Adrenal gland (tissue), 12 donors: ENCODE measurements around the gene C6orf47. TPM values are rescaled to one million over a fixed set of nuclear protein-coding genes. Genes with fewer than 3 reads are reported as not detected.

ENCODE experiments used
- DNase-seq, 7 donors: peaks; one replicate each; pipeline ENCODE4 v3.0.0-alpha.2; 2019 to 2020
- H3K27ac ChIP-seq, 5 donors: fragments of 200-600 bp; sonication (generic) in 4 of 5; 1 replicate in 3 of 5; 2 replicates in 2 of 5; pipeline versions ENCODE4 v1.5.1 to v1.8.0; 2016 to 2020; ENCODE audit warnings: mild to moderate bottlenecking in 1 of 5
- H3K27me3 ChIP-seq: fragments of 200-600 bp; 2 replicates; pipeline ENCODE4 v1.8.0; 2021
- H3K36me3 ChIP-seq, 2 donors: fragments of 200-600 bp; replicated peaks in 1 of 2; 1 replicate in 1 of 2; 2 replicates in 1 of 2; pipeline versions ENCODE4 v1.5.1 to v1.8.0; 2018 to 2022
- H3K4me1 ChIP-seq, 2 donors: fragments of 200-600 bp; replicated peaks in 1 of 2; 1 replicate in 1 of 2; 2 replicates in 1 of 2; pipeline versions ENCODE4 v1.5.1 to v1.8.0; 2018 to 2021
- H3K4me3 ChIP-seq, 4 donors: fragments of 200-600 bp; sonication (generic) in 3 of 4; one replicate each; pipeline ENCODE4 v1.5.1; 2016 to 2018
- H3K9me3 ChIP-seq, 3 donors: fragments of 200-600 bp; sonication (generic) in 1 of 3; replicated peaks in 1 of 3; 1 replicate in 2 of 3; 2 replicates in 1 of 3; pipeline versions ENCODE4 v1.5.1 to v1.8.0; 2016 to 2021
- POLR2A ChIP-seq, 2 donors: fragments of 450-650 bp; IDR thresholded peaks; one replicate each; pipeline ENCODE4 v1.6.1; 2017; ENCODE audit warnings: antibody characterized with exemption in 2 of 2, mild to moderate bottlenecking in 2 of 2, moderate library complexity in 1 of 2
- WGBS, 4 donors: extraction: QIAGEN DNeasy Blood & Tissue Kit in 2 of 4; methylation state at CpG; one replicate each; pipeline versions ENCODE4 v1.1.5 to v1.1.7; 2013 to 2017; 5-methylcytosine and 5-hydroxymethylcytosine counted together
- intact Hi-C, 2 donors: fragments of 100-400 bp; cut with DNase I; formaldehyde crosslinking; loops; one replicate each; pipeline versions ENCODE4 v1.14.1 to v1.15.0; 2022 to 2023
- polyA plus RNA-seq, 3 donors: library from polyadenylated mRNA; stranded (reverse); fragments of 200-250 nt in 2 of 3; fragments of 350-450 nt in 1 of 3; fragmentation: Illumina TruSeq in 1 of 3; extraction: RNeasy Lipid Tissue Mini Kit (QIAGEN cat#74804) in 1 of 3; gene quantifications; one replicate each; pipeline ENCODE4 v1.2.3, GENCODE V29; 2013 to 2014
- total RNA-seq, 9 donors: library from RNA; depleted of rRNA in 4 of 9; stranded (reverse); fragments of >200 nt in 4 of 9; fragments of 120-200 nt in 1 of 9; fragmentation: NEBNext Ultra II Directional in 1 of 9; extraction: Animal tissue kit (Norgen Biotek cat#: 25700) in 1 of 9; gene quantifications; one replicate each; pipeline versions ENCODE4 v1.1.0 to v1.2.4, GENCODE V29; 2013 to 2023
- TF ChIP-seq, protein P1 (sequence below), 6 experiments: fragments of 450-650 bp in 4 of 6; fragments of 200-600 bp in 2 of 6; sonication (generic) in 1 of 6; IDR thresholded peaks; 1 replicate in 5 of 6; 2 replicates in 1 of 6; pipeline versions ENCODE4 v1.5.1 to v1.8.0; 2016 to 2021; ENCODE audit warnings: antibody characterized with exemption in 6 of 6, mild to moderate bottlenecking in 2 of 6, moderate library complexity in 1 of 6
- donor health status: healthy with polysubstance abuse.
- donor health status: Bipolar disorder and iron deficiency.
- donor health status: DM: yes; HTN: yes; CAD: no.
- donor health status: DM: no; HTN: no; CAD: no.
- donor health status: DM: no; HTN: no; CAD: no.
- donor health status: DM: yes; HTN: yes; CAD: no.

The C6orf47 gene
- total and polyA plus RNA-seq, 12 donors = 17.9 to 37.0 (median 26.3) TPM

DNA sequence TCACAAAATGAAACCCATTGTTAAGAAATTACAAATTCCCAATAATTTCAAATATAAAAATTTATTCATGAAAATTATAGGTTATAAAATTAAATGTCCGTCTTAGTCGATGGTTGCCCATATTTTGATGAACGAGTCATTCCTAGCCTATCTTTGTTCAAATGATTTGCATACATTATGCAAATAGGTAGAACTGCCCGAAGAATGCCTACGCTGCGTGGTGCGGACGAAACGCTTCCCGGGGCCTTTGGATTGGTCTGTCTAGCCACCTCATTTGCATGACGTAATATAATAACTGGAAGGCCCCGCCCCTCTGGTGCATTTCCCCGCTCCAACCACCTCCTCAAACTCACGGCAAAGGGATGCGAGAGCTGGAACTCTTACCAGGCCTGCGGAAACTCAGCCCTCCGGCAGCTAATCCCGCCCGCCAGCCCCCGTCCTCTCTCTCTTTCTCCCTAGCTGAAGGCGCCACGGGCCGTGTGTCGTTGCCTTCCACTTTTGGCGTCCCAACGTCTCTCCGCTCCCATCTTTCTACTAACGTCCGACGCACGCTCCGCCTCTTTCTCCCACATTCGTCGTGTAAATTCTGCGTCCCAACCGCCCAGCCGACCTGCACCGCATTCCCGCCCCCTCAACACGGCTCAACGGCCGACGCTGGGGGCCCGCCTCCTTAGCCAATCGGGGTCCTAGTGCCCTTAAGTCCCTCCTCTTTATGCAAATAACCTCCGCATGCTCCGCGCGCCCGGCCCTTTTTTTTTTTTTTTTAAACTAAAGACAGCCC lies 40.6 kb downstream of the C6orf47 start:
- Histone ChIP-seq H3K27me3 (no peaks in the 10 kb centered on the region), H3K27ac (peak overlapping the region; percentile 92 to 99 (median 97)), H3K9me3 (no peaks in the 10 kb centered on the region), H3K4me1 (peaks cover 14 to 17% of the 10 kb centered on the region in 2 donors), H3K4me3 (peak overlapping the region in 2 of 4 donors; percentile 14 to 72), H3K36me3 (peaks cover 0 to 22% of the 10 kb centered on the region in 2 donors)
- DNase-seq = peak; percentile 97 to 99 (median 98)
- intact Hi-C loops = no loop called here
- peak in 1 of 2 donors; percentile 79 for TF ChIP-seq POLR2A (IDR thresholded peaks at IDR 0.05)
- TF ChIP-seq, protein P1, sequence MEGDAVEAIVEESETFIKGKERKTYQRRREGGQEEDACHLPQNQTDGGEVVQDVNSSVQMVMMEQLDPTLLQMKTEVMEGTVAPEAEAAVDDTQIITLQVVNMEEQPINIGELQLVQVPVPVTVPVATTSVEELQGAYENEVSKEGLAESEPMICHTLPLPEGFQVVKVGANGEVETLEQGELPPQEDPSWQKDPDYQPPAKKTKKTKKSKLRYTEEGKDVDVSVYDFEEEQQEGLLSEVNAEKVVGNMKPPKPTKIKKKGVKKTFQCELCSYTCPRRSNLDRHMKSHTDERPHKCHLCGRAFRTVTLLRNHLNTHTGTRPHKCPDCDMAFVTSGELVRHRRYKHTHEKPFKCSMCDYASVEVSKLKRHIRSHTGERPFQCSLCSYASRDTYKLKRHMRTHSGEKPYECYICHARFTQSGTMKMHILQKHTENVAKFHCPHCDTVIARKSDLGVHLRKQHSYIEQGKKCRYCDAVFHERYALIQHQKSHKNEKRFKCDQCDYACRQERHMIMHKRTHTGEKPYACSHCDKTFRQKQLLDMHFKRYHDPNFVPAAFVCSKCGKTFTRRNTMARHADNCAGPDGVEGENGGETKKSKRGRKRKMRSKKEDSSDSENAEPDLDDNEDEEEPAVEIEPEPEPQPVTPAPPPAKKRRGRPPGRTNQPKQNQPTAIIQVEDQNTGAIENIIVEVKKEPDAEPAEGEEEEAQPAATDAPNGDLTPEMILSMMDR (IDR thresholded peaks at IDR 0.05) = no peak
- WGBS, 4 donors = 0 to 1% (median 1%) methylated on average over 47 to 50 of the region's 50 CpGs

DNA sequence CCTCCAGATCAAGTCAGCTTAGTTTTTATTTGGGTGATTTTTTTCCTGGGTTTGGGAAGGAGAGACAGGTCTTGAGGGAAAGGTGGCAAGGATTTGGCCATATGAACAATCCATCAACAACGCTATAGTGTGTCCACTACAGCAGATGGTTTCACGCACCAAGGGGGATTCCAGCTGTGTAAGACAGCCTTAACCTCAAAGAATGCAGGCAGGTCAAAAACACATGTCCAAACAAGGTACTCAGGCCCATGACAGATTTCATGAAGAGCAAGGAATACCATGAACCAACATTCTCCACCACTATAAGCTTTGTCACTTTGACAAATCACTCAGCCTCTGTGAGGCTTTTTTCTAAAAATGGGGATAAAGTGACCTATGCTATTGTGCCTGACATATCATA lies 43.6 kb downstream of the C6orf47 start:
- TF ChIP-seq, protein P1 (IDR thresholded peaks at IDR 0.05) = no peak
- TF ChIP-seq POLR2A (IDR thresholded peaks at IDR 0.05) = no peak
- intact Hi-C loops = no loop called here
- no peak overlapping the region for H3K27ac ChIP-seq
- no peak overlapping the region for H3K4me3 ChIP-seq
- peaks cover 7 to 13% of the 10 kb centered on the region in 2 donors for H3K4me1 ChIP-seq
- no peaks in the 10 kb centered on the region for H3K27me3 ChIP-seq
- H3K9me3 ChIP-seq = no peaks in the 10 kb centered on the region
- no peak for DNase-seq
- no peaks in the 10 kb centered on the region for H3K36me3 ChIP-seq
- 85 to 97% (median 90%) methylated on average over 2 of the region's 2 CpGs for WGBS, 4 donors

DNA sequence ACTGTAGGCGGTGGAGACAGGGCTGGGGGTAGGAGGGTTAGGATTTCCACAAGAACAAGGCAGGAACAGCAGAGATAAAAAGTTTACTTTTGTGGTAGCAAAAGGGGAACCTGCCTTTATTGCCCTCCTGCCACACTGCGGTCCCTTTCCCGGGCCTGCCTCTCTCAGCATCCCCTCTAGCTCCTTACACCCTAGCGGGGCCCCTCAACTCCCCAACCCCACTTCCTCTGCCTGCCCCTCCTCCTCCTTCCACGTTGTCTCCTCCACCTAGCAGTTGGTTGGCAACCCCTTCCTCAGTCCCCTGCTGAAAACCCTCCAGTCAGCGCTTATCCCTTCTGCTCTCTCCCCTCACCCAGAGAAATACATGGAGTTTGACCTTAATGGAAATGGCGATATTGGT lies 44.8 kb downstream of the C6orf47 start:
- Histone ChIP-seq H3K4me1 (peaks cover 0 to 5% of the 10 kb centered on the region in 2 donors), H3K36me3 (no peaks in the 10 kb centered on the region), H3K4me3 (peak overlapping the region in 1 of 4 donors; percentile 32), H3K27me3 (no peaks in the 10 kb centered on the region), H3K9me3 (no peaks in the 10 kb centered on the region), H3K27ac (peak overlapping the region in 2 of 5 donors; percentile 41 to 72)
- DNase-seq = no peak
- intact Hi-C loops = no loop called here
- TF ChIP-seq, protein P1 (IDR thresholded peaks at IDR 0.05) = no peak
- no peak for TF ChIP-seq POLR2A (IDR thresholded peaks at IDR 0.05)
- 55 to 68% (median 60%) methylated on average over 6 to 7 of the region's 7 CpGs for WGBS, 4 donors

DNA sequence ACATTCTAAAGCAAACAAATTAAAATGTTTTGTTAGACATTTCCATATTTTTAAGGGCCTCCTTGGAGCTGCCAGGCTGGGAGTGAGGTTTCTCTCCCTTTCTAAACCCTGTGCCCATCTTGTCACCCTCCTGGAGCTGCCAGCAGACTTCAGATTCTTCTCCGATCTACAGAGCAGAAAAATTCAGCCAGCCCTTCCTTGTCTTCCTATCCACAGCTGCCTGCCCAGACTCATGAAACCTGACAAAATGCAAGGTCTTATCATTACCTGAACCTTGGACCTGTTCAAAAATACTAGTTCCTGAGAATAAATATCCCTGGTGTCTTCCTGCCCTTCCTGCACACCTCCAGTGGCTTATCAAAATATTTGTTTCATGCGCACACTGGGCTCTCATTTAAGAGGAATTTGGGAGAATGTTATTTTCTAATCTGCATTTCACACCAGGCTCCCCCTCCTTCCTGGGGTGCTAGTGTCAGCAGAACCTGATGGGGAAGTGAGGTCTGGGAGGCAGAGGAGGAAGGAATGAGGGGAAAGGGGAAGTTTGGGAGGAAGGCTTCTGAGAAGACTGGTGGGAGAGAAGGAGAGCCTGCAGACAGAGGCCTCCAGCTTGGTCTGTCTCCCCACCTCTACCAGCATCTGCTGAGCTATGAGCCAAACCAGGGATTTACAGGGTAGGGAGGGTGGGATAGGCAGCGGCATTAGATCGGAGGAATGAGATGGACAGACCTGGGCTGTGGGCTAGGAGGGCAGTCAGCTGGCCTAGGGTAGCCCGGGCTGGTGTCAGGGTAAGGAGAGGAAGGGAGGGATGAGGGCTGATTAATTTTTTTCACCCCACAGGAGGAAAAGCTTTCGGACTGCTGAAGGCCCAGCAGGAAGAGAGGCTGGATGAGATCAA lies 45.6 kb downstream of the C6orf47 start, which contains the start of gene AIF1:
TSS of gene AIF1 (plus strand) at position 551 of the 895 bp plus-strand sequence. CDS start at position 647, 96 bp downstream.
- peaks cover 0 to 5% of the 10 kb centered on the region in 2 donors for H3K4me1 ChIP-seq
- intact Hi-C loops = no loop called here
- no peaks in the 10 kb centered on the region for H3K36me3 ChIP-seq
- DNase-seq = no peak
- TF ChIP-seq, protein P1 (IDR thresholded peaks at IDR 0.05) = no peak
- TF ChIP-seq POLR2A (IDR thresholded peaks at IDR 0.05) = no peak
- 53 to 75% (median 65%) methylated on average over 6 of the region's 6 CpGs for WGBS, 4 donors
- no peaks in the 10 kb centered on the region for H3K27me3 ChIP-seq
- H3K4me3 ChIP-seq = peak within 1 kb of the TSS in 1 of 4 donors; percentile 32
- no peaks in the 10 kb centered on the region for H3K9me3 ChIP-seq
- H3K27ac ChIP-seq = peak within 1 kb of the TSS in 2 of 5 donors; percentile 41 to 72
